ENCODE data around the gene LIMS2.

The LIMS2 gene

GRCh38 chr2:127634626-127635379 is 40.5 kb downstream of the LIMS2 start:
- no peak for DNase-seq (ENCODE audit: low read depth in 2 of 2)

- no peak for DNase-seq (ENCODE audit: low read depth in 2 of 2)
Measured at GRCh38 chr2:127634066-127634617, 41.2 kb downstream of the LIMS2 start.

GRCh38 chr2:127633556-127634065 is 41.7 kb downstream of the LIMS2 start:
- DNase-seq (ENCODE audit: low read depth in 2 of 2): no peak

- no peak for DNase-seq (ENCODE audit: low read depth in 2 of 2)
Measured at GRCh38 chr2:127632592-127633489, 42.5 kb downstream of the LIMS2 start.

- no peak for DNase-seq (ENCODE audit: low read depth in 2 of 2)
Measured at GRCh38 chr2:127631997-127632581, 43.2 kb downstream of the LIMS2 start.

- no peak for DNase-seq (ENCODE audit: low read depth in 2 of 2)
Measured at GRCh38 chr2:127631541-127631996, 43.8 kb downstream of the LIMS2 start.

- DNase-seq (ENCODE audit: low read depth in 2 of 2): no peak
Measured at GRCh38 chr2:127630864-127631540, 44.3 kb downstream of the LIMS2 start.

GRCh38 chr2:127630096-127630863 is 45.0 kb downstream of the LIMS2 start:
- DNase-seq (ENCODE audit: low read depth in 2 of 2): no peak

- no peak for DNase-seq (ENCODE audit: low read depth in 2 of 2)
Measured at GRCh38 chr2:127629637-127630036, 45.7 kb downstream of the LIMS2 start.

GRCh38 chr2:127628767-127629614 is 46.3 kb downstream of the LIMS2 start:
- DNase-seq (ENCODE audit: low read depth in 2 of 2): no peak

GRCh38 chr2:127627740-127628571 is 47.4 kb downstream of the LIMS2 start:
- no peak for DNase-seq (ENCODE audit: low read depth in 2 of 2)

GRCh38 chr2:127626917-127627739 is 48.2 kb downstream of the LIMS2 start:
- no peak for DNase-seq (ENCODE audit: low read depth in 2 of 2)

- DNase-seq (ENCODE audit: low read depth in 2 of 2): no peak
Measured at GRCh38 chr2:127626175-127626574, 49.2 kb downstream of the LIMS2 start.

GRCh38 chr2:127625572-127625951 is 49.8 kb downstream of the LIMS2 start:
- DNase-seq (ENCODE audit: low read depth in 2 of 2): no peak

GRCh38 chr2:127624756-127625571 is 50.4 kb downstream of the LIMS2 start:
- no peak for DNase-seq (ENCODE audit: low read depth in 2 of 2)

- no peak for DNase-seq (ENCODE audit: low read depth in 2 of 2)
Measured at GRCh38 chr2:127624320-127624755, 51.0 kb downstream of the LIMS2 start.

Measured in stimulated activated CD8-positive, alpha-beta memory T cell treated with anti-CD3 and anti-CD28 coated beads, Interleukin-15, amount 100 ng/mL, for 4 hours (primary cell).